ENCODE measurements around the gene NDRG3. TPM values are rescaled to one million over a fixed set of nuclear protein-coding genes. Genes with fewer than 3 reads are reported as not detected.

The NDRG3 gene
- total and polyA plus RNA-seq, 2 of the 8 experiments (the other 6 are each of a cell fraction or from before 2014, with no cell fraction given): 25.7 to 32.3 TPM

DNA sequence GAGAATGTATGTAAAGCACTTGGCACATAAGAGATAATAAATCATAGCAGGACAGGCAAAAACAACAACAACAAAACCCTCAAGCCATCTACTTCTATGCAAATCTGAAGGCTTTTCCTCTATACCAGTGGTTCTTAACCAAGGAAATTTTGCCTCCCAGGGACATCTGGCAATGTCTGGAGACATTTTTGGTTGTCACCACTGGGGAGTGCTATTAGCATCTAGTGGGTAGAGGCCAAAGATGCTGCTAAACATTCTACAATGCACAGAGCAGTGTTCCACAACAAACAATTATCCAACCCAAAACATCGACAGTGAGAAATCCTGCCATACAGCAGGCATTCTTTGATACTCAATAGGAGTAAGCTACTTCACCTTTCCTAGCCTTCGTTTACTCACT lies 28.2 kb downstream of the NDRG3 start:
- H3K79me1 ChIP-seq (ENCODE audit: low read depth, low read length): no peaks in the 10 kb centered on the region
- POLR2A ChIA-PET (ENCODE audit: partially characterized antibody): no interaction called here
- H2BK15ac ChIP-seq (ENCODE audit: low read length): no peak overlapping the region
- no peak overlapping the region for H2AFZ ChIP-seq (ENCODE audit: low read length)
- no peak overlapping the region for H3K4ac ChIP-seq (replicated peaks; ENCODE audit: insufficient read length, low read depth, low read length)
- no peak overlapping the region for H2AK5ac ChIP-seq (ENCODE audit: low read depth, low read length)
- H2BK120ac ChIP-seq (replicated peaks; ENCODE audit: low read depth, low read length): no peak overlapping the region
- FAIRE-seq: peak; percentile 48
- H4K91ac ChIP-seq (replicated peaks; ENCODE audit: insufficient read length, low read length): no peak overlapping the region
- no peak overlapping the region for H2BK20ac ChIP-seq (ENCODE audit: low read length)
- H4K5ac ChIP-seq (ENCODE audit: insufficient read length, low read depth, low read length): no peak overlapping the region
- CTCF ChIA-PET (ENCODE audit: partially characterized antibody): interaction anchor here (1.0 to 3.6 kb wide), 10 partner anchors 11 to 218 kb away, joined by 3 to 19 read pairs (median 9); no protein-coding TSS in a partner anchor
- H3K18ac ChIP-seq (ENCODE audit: extremely low read depth, low read length): no peak overlapping the region
- H3K79me2 ChIP-seq (ENCODE audit: control insufficient read depth in 1 of 2, insufficient read depth in 2 of 2, low read length in 2 of 2): no peaks in the 10 kb centered on the region; a peak in 1 of 4 replicates
- H2BK5ac ChIP-seq (ENCODE audit: low read depth, low read length): no peak overlapping the region
- peaks cover 0 to 2% of the 10 kb centered on the region in 2 experiments for H4K20me1 ChIP-seq (replicated peaks in 1 of 2; ENCODE audit: control insufficient read depth in 1 of 2, insufficient read depth in 2 of 2, low read length in 2 of 2)
- no peak overlapping the region for H2BK12ac ChIP-seq (ENCODE audit: low read depth, low read length)
- no peak overlapping the region for H3K9ac ChIP-seq (replicated peaks in 1 of 4; ENCODE audit: extremely low read depth in 1 of 4, low read depth in 3 of 4, low read length in 3 of 4)
- 82% methylated on average over 2 of the region's 2 CpGs; no CpG with 5 or more reads in 1 of the 2 experiments for WGBS, 2 experiments (ENCODE audit: extremely low coverage in 1 of 2, insufficient coverage in 1 of 2, insufficient read length in 1 of 2, insufficient replicate concordance in 2 of 2, low coverage in 1 of 2, low lambda C conversion rate in 2 of 2, missing lambda C conversion rate in 1 of 2)
- no peaks in the 10 kb centered on the region for H3K23me2 ChIP-seq (ENCODE audit: low read depth, low read length)
- H3K14ac ChIP-seq (ENCODE audit: insufficient read length): no peak overlapping the region
- H3K27ac ChIP-seq (ENCODE audit: low read depth, low read length): no peak overlapping the region
- no peak overlapping the region for H3K4me2 ChIP-seq (ENCODE audit: insufficient read depth in 1 of 2, low read depth in 2 of 2, low read length in 2 of 2)
- no peak overlapping the region for H4K8ac ChIP-seq (ENCODE audit: extremely low read depth, insufficient read depth, low read length)
- H3K36me3 ChIP-seq (ENCODE audit: control insufficient read depth in 2 of 4, insufficient read depth in 4 of 4, low read length in 3 of 4): no peaks in the 10 kb centered on the region
- DNase-seq (ENCODE audit: low read depth in 1 of 2, low spot score in 2 of 2): no peak
- H3K27me3 ChIP-seq (replicated peaks in 1 of 4; ENCODE audit: control insufficient read depth in 3 of 4, extremely low read depth in 1 of 4, insufficient read depth in 3 of 4, low read length in 3 of 4): no peaks in the 10 kb centered on the region
- H3K9me3 ChIP-seq (ENCODE audit: insufficient read depth in 2 of 2, low read depth in 1 of 2, low read length in 1 of 2): no peaks in the 10 kb centered on the region
- H3K23ac ChIP-seq (ENCODE audit: insufficient read length): no peak overlapping the region
- H3K4me1 ChIP-seq (replicated peaks in 1 of 4; ENCODE audit: control insufficient read depth in 3 of 4, insufficient read depth in 4 of 4, low read length in 3 of 4): no peaks in the 10 kb centered on the region
- no peak overlapping the region for H3K4me3 ChIP-seq (ENCODE audit: extremely low read depth in 1 of 4, insufficient read depth in 2 of 4, low read depth in 3 of 4, low read length in 4 of 4)
- no peak overlapping the region for H3K56ac ChIP-seq (replicated peaks; ENCODE audit: insufficient read length, low read depth, low read length)
- TF ChIP-seq RAD21 (IDR thresholded peaks at IDR 0.05 in 1 of 2, conservative IDR thresholded peaks at IDR 0.05 in 1 of 2; ENCODE audit: low read depth in 2 of 2, low read length in 2 of 2) (peak; percentile 59 to 67), CTBP2 (IDR thresholded peaks at IDR 0.05; ENCODE audit: borderline replicate concordance, insufficient read depth, insufficient read length, low read length) (no peak), JUND (IDR thresholded peaks at IDR 0.05; ENCODE audit: low read length) (no peak)
- TF ChIP-seq, protein P1, sequence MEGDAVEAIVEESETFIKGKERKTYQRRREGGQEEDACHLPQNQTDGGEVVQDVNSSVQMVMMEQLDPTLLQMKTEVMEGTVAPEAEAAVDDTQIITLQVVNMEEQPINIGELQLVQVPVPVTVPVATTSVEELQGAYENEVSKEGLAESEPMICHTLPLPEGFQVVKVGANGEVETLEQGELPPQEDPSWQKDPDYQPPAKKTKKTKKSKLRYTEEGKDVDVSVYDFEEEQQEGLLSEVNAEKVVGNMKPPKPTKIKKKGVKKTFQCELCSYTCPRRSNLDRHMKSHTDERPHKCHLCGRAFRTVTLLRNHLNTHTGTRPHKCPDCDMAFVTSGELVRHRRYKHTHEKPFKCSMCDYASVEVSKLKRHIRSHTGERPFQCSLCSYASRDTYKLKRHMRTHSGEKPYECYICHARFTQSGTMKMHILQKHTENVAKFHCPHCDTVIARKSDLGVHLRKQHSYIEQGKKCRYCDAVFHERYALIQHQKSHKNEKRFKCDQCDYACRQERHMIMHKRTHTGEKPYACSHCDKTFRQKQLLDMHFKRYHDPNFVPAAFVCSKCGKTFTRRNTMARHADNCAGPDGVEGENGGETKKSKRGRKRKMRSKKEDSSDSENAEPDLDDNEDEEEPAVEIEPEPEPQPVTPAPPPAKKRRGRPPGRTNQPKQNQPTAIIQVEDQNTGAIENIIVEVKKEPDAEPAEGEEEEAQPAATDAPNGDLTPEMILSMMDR (IDR thresholded peaks at IDR 0.05; ENCODE audit: control extremely low read depth in 1 of 3, insufficient read depth in 1 of 3, low read depth in 1 of 3, low read length in 3 of 3): peak in 2 of 3 experiments; percentile 58 to 60; a peak in 3 of 4 replicates
- TF ChIP-seq, protein P2, sequence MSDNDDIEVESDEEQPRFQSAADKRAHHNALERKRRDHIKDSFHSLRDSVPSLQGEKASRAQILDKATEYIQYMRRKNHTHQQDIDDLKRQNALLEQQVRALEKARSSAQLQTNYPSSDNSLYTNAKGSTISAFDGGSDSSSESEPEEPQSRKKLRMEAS (IDR thresholded peaks at IDR 0.05): no peak

Data from H1 (cell line).